T-cell (primary cell): ENCODE measurements around the gene ORM2. TPM values are rescaled to one million over a fixed set of nuclear protein-coding genes. Genes with fewer than 3 reads are reported as not detected.
"Not testable (repeated sequence)": the region's sequence is repeated elsewhere in the genome, so short reads cannot be mapped to it uniquely, and the experiment has no call there.

Source experiments
- ATAC-seq, 4 experiments: fragments of 200-7000 bp in 3 of 4; fragments of 150-1000 bp in 1 of 4; cut with Tn5 transposase; replicated peaks in 1 of 4; 1 replicate in 3 of 4; 2 replicates in 1 of 4; pipeline ENCODE4 v1.10.0; 2021; ENCODE audit warnings: moderate library complexity in 3 of 4, mild to moderate bottlenecking in 2 of 4, moderate number of reproducible peaks in 1 of 4
- CTCF ChIA-PET, 2 donors: fragments of 300-600 bp; sonication (Branson Sonifier 250); formaldehyde crosslinking; loops; one replicate each; lab custom pipeline; 2022; ENCODE audit warnings: antibody characterized with exemption in 2 of 2; lab: Charles Lee
- POLR2A ChIA-PET, 2 donors: fragments of 300-600 bp; sonication (Branson Sonifier 250); formaldehyde crosslinking; loops; one replicate each; lab custom pipeline; 2022; ENCODE audit warnings: antibody characterized with exemption in 2 of 2; lab: Charles Lee
- DNase-seq, 35 experiments: peaks; one replicate each; pipeline versions ENCODE4 v3.0.0 to v3.0.0-alpha.2; 2013 to 2023
- H3K27ac ChIP-seq: one replicate; pipeline ENCODE4 v1.5.1; 2013; ENCODE audit warnings: low read length
- H3K27me3 ChIP-seq, 2 experiments: replicated peaks in 1 of 2; 1 replicate in 1 of 2; 2 replicates in 1 of 2; pipeline versions ENCODE4 v1.6.1 to v1.7.0; 2013; ENCODE audit warnings: low read length in 1 of 2, mixed read lengths in 1 of 2; ENCODE audit not compliant: control insufficient read depth in 2 of 2, insufficient read depth in 2 of 2; ENCODE audit errors: extremely low read depth in 1 of 2
- H3K36me3 ChIP-seq, 2 donors: 1 replicate in 1 of 2; 2 replicates in 1 of 2; pipeline versions ENCODE4 v1.6.1 to v1.7.0; 2013; ENCODE audit warnings: low read length in 1 of 2; ENCODE audit not compliant: control insufficient read depth in 2 of 2, insufficient read depth in 1 of 2; ENCODE audit errors: extremely low read depth in 1 of 2
- H3K4me1 ChIP-seq, 2 experiments: 1 replicate in 1 of 2; 2 replicates in 1 of 2; pipeline versions ENCODE4 v1.6.1 to v1.7.0; 2013; ENCODE audit warnings: low read length in 2 of 2, mixed read lengths in 1 of 2; ENCODE audit not compliant: insufficient read depth in 2 of 2, control insufficient read depth in 1 of 2; ENCODE audit errors: extremely low read depth in 1 of 2
- H3K4me3 ChIP-seq, 2 donors: 1 replicate in 1 of 2; 2 replicates in 1 of 2; pipeline versions ENCODE4 v1.5.1 to v1.7.0; 2013; ENCODE audit warnings: mild to moderate bottlenecking in 2 of 2, low read length in 1 of 2, moderate library complexity in 1 of 2; ENCODE audit not compliant: control insufficient read depth in 1 of 2; ENCODE audit errors: extremely low read depth in 1 of 2
- H3K9me3 ChIP-seq: 2 replicates; pipeline ENCODE4 v1.7.0; 2013
- H3K27ac Mint-ChIP-seq, 2 donors: one replicate each; pipeline ENCODE4 v1.8.0; 2020 to 2021; ENCODE audit warnings: mild to moderate bottlenecking in 2 of 2, mixed read lengths in 2 of 2
- H3K27me3 Mint-ChIP-seq, 2 donors: one replicate each; pipeline ENCODE4 v1.8.0; 2021 to 2022; ENCODE audit warnings: mixed read lengths in 2 of 2
- H3K36me3 Mint-ChIP-seq: one replicate; pipeline ENCODE4 v1.8.0; 2021; ENCODE audit warnings: mixed read lengths
- H3K4me1 Mint-ChIP-seq, 3 donors: one replicate each; pipeline ENCODE4 v1.8.0; 2020 to 2022; ENCODE audit warnings: mixed read lengths in 3 of 3, mild to moderate bottlenecking in 1 of 3
- H3K4me3 Mint-ChIP-seq, 3 donors: one replicate each; pipeline ENCODE4 v1.8.0; 2020 to 2022; ENCODE audit warnings: mild to moderate bottlenecking in 3 of 3, mixed read lengths in 3 of 3, moderate library complexity in 3 of 3
- H3K9me3 Mint-ChIP-seq, 3 donors: one replicate each; pipeline ENCODE4 v1.8.0; 2020 to 2022; ENCODE audit warnings: mixed read lengths in 3 of 3
- WGBS: methylation state at CpG from one replicate; pipeline ENCODE4 v1.1.5; 2013; ENCODE audit warnings: missing lambda C conversion rate; ENCODE audit not compliant: insufficient coverage; 5-methylcytosine and 5-hydroxymethylcytosine counted together
- total RNA-seq, 35 experiments: library from RNA in 6 of 35; stranded (reverse) in 6 of 35; fragments of 120-200 nt in 1 of 35; gene quantifications; one replicate each; pipeline versions ENCODE4 v1.2.1 to v1.2.4 and lab custom pipeline; 2013 to 2026

The ORM2 gene
- total RNA-seq, result 1 to 10 TPM in 3 of 5 donors, not detected in 2; 1.4 to 2.2 (median 1.8) TPM
- not detected for total RNA-seq (2013)
- 0 to 0.07 (median 0) reads per million in 29 experiments for total RNA-seq (lab: John Stamatoyannopoulos, UW)

- POLR2A ChIA-PET, H3K36me3 Mint-ChIP-seq, H3K27me3 Mint-ChIP-seq, DNase-seq, H3K4me3 ChIP-seq, H3K9me3 Mint-ChIP-seq, H3K27ac ChIP-seq, H3K36me3 ChIP-seq, ATAC-seq, H3K9me3 ChIP-seq, H3K27me3 ChIP-seq, CTCF ChIA-PET, H3K4me3 Mint-ChIP-seq: not testable (repeated sequence)
- H3K4me1 Mint-ChIP-seq, result peaks cover 8 to 20% (median 18%) of the 10 kb centered on the region in 3 donors
- H3K4me1 ChIP-seq, result peaks cover 0 to 17% of the 10 kb centered on the region in 2 experiments
- H3K27ac Mint-ChIP-seq, result peak within 1 kb of the TSS; percentile 64 to 79
- no CpG with 5 or more reads among the region's 10 CpGs for WGBS
Observed at GRCh38 chr9:114329625-114330022, at the start of gene ORM2. Gene ORM2, plus strand, starts transcription at chr9:114329869. Its CDS starts 36 bp downstream, at chr9:114329905.

GRCh38 chr9:114280636-114281472 lies 48.8 kb upstream of the ORM2 start:
- Histone ChIP-seq H3K4me3 (no peak overlapping the region), H3K4me1 (no peaks in the 10 kb centered on the region), H3K27me3 (peaks cover 0 to 14% of the 10 kb centered on the region in 2 experiments), H3K36me3 (no peaks in the 10 kb centered on the region), H3K9me3 (no peaks in the 10 kb centered on the region), H3K27ac (no peak overlapping the region)
- CTCF ChIA-PET, result no interaction called here
- Mint-ChIP-seq H3K27ac (no peak overlapping the region), H3K4me1 (no peaks in the 10 kb centered on the region), H3K36me3 (no peaks in the 10 kb centered on the region), H3K4me3 (no peak overlapping the region), H3K27me3 (peaks cover 0 to 1% of the 10 kb centered on the region in 2 donors), H3K9me3 (no peaks in the 10 kb centered on the region)
- WGBS, result 84% methylated on average over 8 of the region's 8 CpGs
- POLR2A ChIA-PET, result no interaction called here
- ATAC-seq (no peak), DNase-seq (peak in 1 of 35 experiments; percentile 1)

GRCh38 chr9:114281473-114282103 lies 48.1 kb upstream of the ORM2 start:
- Mint-ChIP-seq H3K4me3 (no peak overlapping the region), H3K27ac (no peak overlapping the region), H3K4me1 (no peaks in the 10 kb centered on the region), H3K36me3 (no peaks in the 10 kb centered on the region), H3K9me3 (no peaks in the 10 kb centered on the region), H3K27me3 (peaks cover 0 to 1% of the 10 kb centered on the region in 2 donors)
- Histone ChIP-seq H3K36me3 (no peaks in the 10 kb centered on the region), H3K9me3 (no peaks in the 10 kb centered on the region), H3K4me3 (no peak overlapping the region), H3K27me3 (peaks cover 0 to 14% of the 10 kb centered on the region in 2 experiments), H3K4me1 (no peaks in the 10 kb centered on the region), H3K27ac (no peak overlapping the region)
- DNase-seq, result peak in 1 of 35 experiments; percentile 3
- ChIA-PET CTCF (no interaction called here), POLR2A (no interaction called here)
- no peak for ATAC-seq
- 76% methylated on average over 5 of the region's 12 CpGs for WGBS

GRCh38 chr9:114282104-114282485 lies 47.6 kb upstream of the ORM2 start:
- Histone ChIP-seq H3K4me1 (no peaks in the 10 kb centered on the region), H3K36me3 (no peaks in the 10 kb centered on the region), H3K4me3 (no peak overlapping the region), H3K9me3 (no peaks in the 10 kb centered on the region), H3K27me3 (peaks cover 0 to 14% of the 10 kb centered on the region in 2 experiments), H3K27ac (no peak overlapping the region)
- Mint-ChIP-seq H3K9me3 (no peaks in the 10 kb centered on the region), H3K4me3 (no peak overlapping the region), H3K4me1 (no peaks in the 10 kb centered on the region), H3K36me3 (no peaks in the 10 kb centered on the region), H3K27ac (no peak overlapping the region), H3K27me3 (peaks cover 0 to 1% of the 10 kb centered on the region in 2 donors)
- WGBS, result no CpG with 5 or more reads among the region's 10 CpGs
- DNase-seq (no peak), ATAC-seq (no peak)
- ChIA-PET POLR2A (no interaction called here), CTCF (no interaction called here)

- peaks cover 0 to 14% of the 10 kb centered on the region in 2 experiments for H3K27me3 ChIP-seq
Observed at GRCh38 chr9:114282507-114282906, 47.2 kb upstream of the ORM2 start.

GRCh38 chr9:114282926-114283325 lies 46.7 kb upstream of the ORM2 start:
- DNase-seq, result peak in 4 of 35 experiments; percentile 1 to 33 (median 13)
- no peak for ATAC-seq

More at GRCh38 chr9:114282507-114282906, 47.2 kb upstream of the ORM2 start:
- no peak overlapping the region for H3K27ac ChIP-seq
- H3K4me1 ChIP-seq, result no peaks in the 10 kb centered on the region
- ChIA-PET CTCF (no interaction called here), POLR2A (no interaction called here)
- no peak overlapping the region for H3K4me3 ChIP-seq
- no peak overlapping the region for H3K27ac Mint-ChIP-seq
- H3K4me3 Mint-ChIP-seq, result no peak overlapping the region
- H3K27me3 Mint-ChIP-seq, result peaks cover 0 to 1% of the 10 kb centered on the region in 2 donors
- ATAC-seq, result no peak
- no peak for DNase-seq
- H3K9me3 Mint-ChIP-seq, result no peaks in the 10 kb centered on the region
- H3K9me3 ChIP-seq, result no peaks in the 10 kb centered on the region
- WGBS, result 90% methylated on average over 3 of the region's 6 CpGs
- H3K4me1 Mint-ChIP-seq, result no peaks in the 10 kb centered on the region
- H3K36me3 Mint-ChIP-seq, result no peaks in the 10 kb centered on the region
- no peaks in the 10 kb centered on the region for H3K36me3 ChIP-seq

More at GRCh38 chr9:114282926-114283325, 46.7 kb upstream of the ORM2 start:
- H3K27ac ChIP-seq, result no peak overlapping the region
- H3K9me3 ChIP-seq, result no peaks in the 10 kb centered on the region
- H3K9me3 Mint-ChIP-seq, result no peaks in the 10 kb centered on the region
- no peak overlapping the region for H3K4me3 ChIP-seq
- WGBS, result 47% methylated on average over 2 of the region's 5 CpGs
- H3K36me3 Mint-ChIP-seq, result no peaks in the 10 kb centered on the region
- ChIA-PET CTCF (no interaction called here), POLR2A (no interaction called here)
- H3K27me3 ChIP-seq, result peaks cover 0 to 14% of the 10 kb centered on the region in 2 experiments
- no peaks in the 10 kb centered on the region for H3K4me1 Mint-ChIP-seq
- no peaks in the 10 kb centered on the region for H3K4me1 ChIP-seq
- no peaks in the 10 kb centered on the region for H3K36me3 ChIP-seq
- no peak overlapping the region for H3K27ac Mint-ChIP-seq
- peaks cover 0 to 1% of the 10 kb centered on the region in 2 donors for H3K27me3 Mint-ChIP-seq
- H3K4me3 Mint-ChIP-seq, result no peak overlapping the region
